GM12891 (cell line): ENCODE results near the gene ATP6V1G3.

Source experiments
- POLR2A ChIP-seq: IDR thresholded peaks from 2 replicates; pipeline ENCODE4 v1.6.1; 2011; ENCODE audit warnings: low read depth, low read length, control low read depth
- POLR2AphosphoS5 ChIP-seq: IDR thresholded peaks from 2 replicates; pipeline ENCODE4 v1.6.1; 2011; ENCODE audit warnings: low read depth, low read length, control low read depth
- SPI1 ChIP-seq: IDR thresholded peaks from 2 replicates; pipeline ENCODE4 v1.6.1; 2011; ENCODE audit warnings: low read depth, low read length, control low read depth
- TAF1 ChIP-seq: IDR thresholded peaks from 2 replicates; pipeline ENCODE4 v1.6.1; 2011; ENCODE audit warnings: low read depth, low read length, control low read depth

DNA sequence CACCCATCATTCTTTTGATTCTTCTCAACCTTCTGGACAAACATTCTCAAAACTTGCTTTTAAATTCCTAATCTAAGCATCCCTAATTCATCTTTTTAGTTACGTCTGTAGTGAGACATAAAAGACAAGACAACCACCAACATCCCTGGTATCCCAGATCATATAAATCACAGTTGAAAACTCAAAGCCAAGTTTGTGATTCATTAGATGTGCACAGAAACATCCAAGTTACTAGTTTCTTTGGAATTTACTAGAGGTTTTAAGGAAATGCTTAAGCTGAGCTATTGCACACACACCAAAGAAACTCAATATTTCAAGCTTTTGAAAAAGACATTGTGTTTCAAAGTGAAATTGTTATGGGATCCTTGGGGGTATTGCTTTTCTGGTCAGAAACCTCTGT lies 47.6 kb downstream of the ATP6V1G3 start:
- TF ChIP-seq POLR2A (no peak), POLR2AphosphoS5 (no peak), SPI1 (no peak), TAF1 (no peak)
